ENCODE data around the gene CENPX.
A peak's percentile ranks its signal among the peaks of the same experiment; 100 is the strongest.

CENPX gene

GRCh38 chr17:82008258-82008940, 14.3 kb downstream of the CENPX start:
- H3K27me3 Mint-ChIP-seq: no peaks in the 10 kb centered on the region
- no peaks in the 10 kb centered on the region for H3K36me3 Mint-ChIP-seq (ENCODE audit: low read depth)
- no peaks in the 10 kb centered on the region for H3K9me3 Mint-ChIP-seq
- peaks cover 1% of the 10 kb centered on the region for H3K4me1 Mint-ChIP-seq (ENCODE audit: low read depth)
- no peak overlapping the region for H3K4me3 Mint-ChIP-seq
- H3K27ac Mint-ChIP-seq: no peak overlapping the region
- DNase-seq: no peak

GRCh38 chr17:82007495-82008257, 15.0 kb downstream of the CENPX start:
- H3K36me3 Mint-ChIP-seq (ENCODE audit: low read depth): no peaks in the 10 kb centered on the region
- no peak overlapping the region for H3K4me3 Mint-ChIP-seq
- DNase-seq: no peak
- H3K4me1 Mint-ChIP-seq (ENCODE audit: low read depth): peaks cover 2% of the 10 kb centered on the region
- H3K27ac Mint-ChIP-seq: no peak overlapping the region
- no peaks in the 10 kb centered on the region for H3K27me3 Mint-ChIP-seq
- no peaks in the 10 kb centered on the region for H3K9me3 Mint-ChIP-seq

- no peak for DNase-seq
- H3K4me3 Mint-ChIP-seq: no peak overlapping the region
- no peaks in the 10 kb centered on the region for H3K9me3 Mint-ChIP-seq
- H3K27me3 Mint-ChIP-seq: no peaks in the 10 kb centered on the region
- H3K36me3 Mint-ChIP-seq (ENCODE audit: low read depth): no peaks in the 10 kb centered on the region
- H3K27ac Mint-ChIP-seq: no peak overlapping the region
- H3K4me1 Mint-ChIP-seq (ENCODE audit: low read depth): peaks cover 2% of the 10 kb centered on the region
Measured at GRCh38 chr17:82007228-82007494, 15.5 kb downstream of the CENPX start.

- Mint-ChIP-seq H3K27me3 (no peaks in the 10 kb centered on the region), H3K36me3 (ENCODE audit: low read depth) (no peaks in the 10 kb centered on the region), H3K27ac (no peak overlapping the region), H3K4me3 (no peak overlapping the region), H3K4me1 (ENCODE audit: low read depth) (peaks cover 2% of the 10 kb centered on the region), H3K9me3 (no peaks in the 10 kb centered on the region)
- no peak for DNase-seq
Measured at GRCh38 chr17:82006468-82007227, 16.0 kb downstream of the CENPX start.

- H3K36me3 Mint-ChIP-seq (ENCODE audit: low read depth): no peaks in the 10 kb centered on the region
- H3K4me3 Mint-ChIP-seq: no peak overlapping the region
- peaks cover 2% of the 10 kb centered on the region for H3K4me1 Mint-ChIP-seq (ENCODE audit: low read depth)
- no peaks in the 10 kb centered on the region for H3K27me3 Mint-ChIP-seq
- DNase-seq: no peak
- H3K27ac Mint-ChIP-seq: no peak overlapping the region
- no peaks in the 10 kb centered on the region for H3K9me3 Mint-ChIP-seq
Measured at GRCh38 chr17:82005701-82006348, 16.9 kb downstream of the CENPX start.

GRCh38 chr17:82004517-82005455, 17.9 kb downstream of the CENPX start:
- Mint-ChIP-seq H3K4me1 (ENCODE audit: low read depth) (peaks cover 2% of the 10 kb centered on the region), H3K27ac (no peak overlapping the region)

GRCh38 chr17:82003411-82004381, 19.0 kb downstream of the CENPX start:
- Mint-ChIP-seq H3K4me3 (no peak overlapping the region), H3K4me1 (ENCODE audit: low read depth) (peaks cover 2% of the 10 kb centered on the region), H3K27ac (peak overlapping the region; percentile 40), H3K27me3 (no peaks in the 10 kb centered on the region), H3K9me3 (no peaks in the 10 kb centered on the region), H3K36me3 (ENCODE audit: low read depth) (peaks cover 2% of the 10 kb centered on the region)
- peak; percentile 55 for DNase-seq

More at GRCh38 chr17:82004517-82005455, 17.9 kb downstream of the CENPX start:
- DNase-seq: no peak
- Mint-ChIP-seq H3K4me3 (no peak overlapping the region), H3K36me3 (ENCODE audit: low read depth) (peaks cover under 1% of the 10 kb centered on the region), H3K27me3 (no peaks in the 10 kb centered on the region), H3K9me3 (no peaks in the 10 kb centered on the region)

GRCh38 chr17:82001571-82002056, 21.1 kb downstream of the CENPX start:
- no peaks in the 10 kb centered on the region for H3K9me3 Mint-ChIP-seq
- no peaks in the 10 kb centered on the region for H3K27me3 Mint-ChIP-seq
- peaks cover 9% of the 10 kb centered on the region for H3K36me3 Mint-ChIP-seq (ENCODE audit: low read depth)
- peaks cover 2% of the 10 kb centered on the region for H3K4me1 Mint-ChIP-seq (ENCODE audit: low read depth)
- H3K27ac Mint-ChIP-seq: no peak overlapping the region
- no peak overlapping the region for H3K4me3 Mint-ChIP-seq
- no peak for DNase-seq

GRCh38 chr17:82000803-82001570, 21.7 kb downstream of the CENPX start:
- Mint-ChIP-seq H3K27ac (no peak overlapping the region), H3K9me3 (no peaks in the 10 kb centered on the region), H3K36me3 (ENCODE audit: low read depth) (peaks cover 12% of the 10 kb centered on the region), H3K4me3 (no peak overlapping the region), H3K4me1 (ENCODE audit: low read depth) (peaks cover 2% of the 10 kb centered on the region), H3K27me3 (no peaks in the 10 kb centered on the region)
- DNase-seq: no peak

- DNase-seq: no peak
- Mint-ChIP-seq H3K9me3 (no peaks in the 10 kb centered on the region), H3K4me1 (ENCODE audit: low read depth) (peaks cover 2% of the 10 kb centered on the region), H3K4me3 (no peak overlapping the region), H3K36me3 (ENCODE audit: low read depth) (peaks cover 14% of the 10 kb centered on the region), H3K27ac (no peak overlapping the region), H3K27me3 (no peaks in the 10 kb centered on the region)
Measured at GRCh38 chr17:81999976-82000802, 22.5 kb downstream of the CENPX start.

- H3K36me3 Mint-ChIP-seq (ENCODE audit: low read depth): peaks cover 17% of the 10 kb centered on the region
- H3K27ac Mint-ChIP-seq: no peak overlapping the region
- no peak overlapping the region for H3K4me3 Mint-ChIP-seq
- H3K4me1 Mint-ChIP-seq (ENCODE audit: low read depth): peaks cover 2% of the 10 kb centered on the region
- H3K27me3 Mint-ChIP-seq: no peaks in the 10 kb centered on the region
- DNase-seq: no peak
- no peaks in the 10 kb centered on the region for H3K9me3 Mint-ChIP-seq
Measured at GRCh38 chr17:81999587-81999975, 23.1 kb downstream of the CENPX start.

Data from activated T-cell treated with anti-CD3 and anti-CD28 coated beads, Interleukin-2, amount 50 U/mL, for 24 hours (primary cell).